CD4-positive, alpha-beta T cell (primary cell): ENCODE data around the gene CACNA1D. TPM values are rescaled to one million over a fixed set of nuclear protein-coding genes. Genes with fewer than 3 reads are reported as not detected.

Experiments
- ATAC-seq: fragments of 200-7000 bp; cut with Tn5 transposase; one replicate; pipeline ENCODE4 v1.10.0; 2022; ENCODE audit warnings: mild to moderate bottlenecking; ENCODE audit not compliant: poor library complexity
- CTCF ChIA-PET: fragments of 350-600 bp; sonication (Branson Sonifier 250); formaldehyde crosslinking; loops from one replicate; lab custom pipeline; 2021; ENCODE audit warnings: antibody characterized with exemption, inconsistent platforms; lab: Charles Lee
- POLR2A ChIA-PET: fragments of 350-600 bp; sonication (Branson Sonifier 250); formaldehyde crosslinking; loops from one replicate; lab custom pipeline; 2021; ENCODE audit warnings: antibody characterized with exemption, inconsistent platforms; lab: Charles Lee
- DNase-seq, 14 experiments: peaks; one replicate each; pipeline ENCODE4 v3.0.0-alpha.2; 2013 to 2020; ENCODE audit warnings: mixed read lengths in 2 of 14
- H3K27ac ChIP-seq, 2 donors: one replicate each; pipeline versions ENCODE4 v1.5.1 to v1.7.0; 2013; ENCODE audit warnings: low read length in 2 of 2, low read depth in 1 of 2, mild to moderate bottlenecking in 1 of 2
- H3K27me3 ChIP-seq, 2 experiments: 1 replicate in 1 of 2; 2 replicates in 1 of 2; pipeline versions ENCODE4 v1.6.1 to v1.7.0; 2013; ENCODE audit warnings: low read length in 2 of 2, control low read depth in 1 of 2, mild to moderate bottlenecking in 1 of 2, moderate library complexity in 1 of 2; ENCODE audit not compliant: insufficient read depth in 2 of 2, control insufficient read depth in 1 of 2
- H3K36me3 ChIP-seq: one replicate; pipeline ENCODE4 v1.6.1; 2013; ENCODE audit warnings: low read length, control low read depth; ENCODE audit not compliant: insufficient read depth
- H3K4me1 ChIP-seq: one replicate; pipeline ENCODE4 v1.6.1; 2013; ENCODE audit warnings: low read length, control low read depth; ENCODE audit not compliant: insufficient read depth
- H3K4me3 ChIP-seq: one replicate; pipeline ENCODE4 v1.5.1; 2013; ENCODE audit warnings: mild to moderate bottlenecking, low read length, moderate library complexity
- H3K9me3 ChIP-seq, 2 experiments: 1 replicate in 1 of 2; 2 replicates in 1 of 2; pipeline versions ENCODE4 v1.6.1 to v1.7.0; 2013; ENCODE audit warnings: low read length in 2 of 2, mild to moderate bottlenecking in 2 of 2, control low read depth in 1 of 2, moderate library complexity in 1 of 2; ENCODE audit not compliant: control insufficient read depth in 1 of 2, insufficient read depth in 1 of 2
- H3K27ac Mint-ChIP-seq: one replicate; pipeline ENCODE4 v1.8.0; 2020; ENCODE audit warnings: mixed read lengths
- H3K27me3 Mint-ChIP-seq: one replicate; pipeline ENCODE4 v1.8.0; 2021; ENCODE audit warnings: mixed read lengths
- H3K36me3 Mint-ChIP-seq: one replicate; pipeline ENCODE4 v1.8.0; 2021; ENCODE audit warnings: low read depth, mixed read lengths
- H3K4me1 Mint-ChIP-seq: one replicate; pipeline ENCODE4 v1.8.0; 2021; ENCODE audit warnings: low read depth, mixed read lengths
- H3K4me3 Mint-ChIP-seq: one replicate; pipeline ENCODE4 v1.8.0; 2020; ENCODE audit warnings: mild to moderate bottlenecking, mixed read lengths
- H3K9me3 Mint-ChIP-seq: one replicate; pipeline ENCODE4 v1.8.0; 2020; ENCODE audit warnings: mixed read lengths
- intact Hi-C, 2 experiments: fragments of 100-400 bp; cut with DNase I in 1 of 2; cut with micrococcal nuclease in 1 of 2; formaldehyde crosslinking; loops; one replicate each; pipeline versions ENCODE4 v1.15.1 to v1.9.0; 2023 to 2025; cut with DNase I, micrococcal nuclease
- total RNA-seq, 174 experiments: library from RNA in 2 of 174; stranded (reverse) in 2 of 174; gene quantifications; one replicate each; pipeline ENCODE4 v1.2.3 and lab custom pipeline; 2021 to 2026
- TF ChIP-seq, protein P1 (sequence below): fragments of 200-600 bp; IDR thresholded peaks from one replicate; pipeline ENCODE4 v1.8.0; 2022; ENCODE audit warnings: antibody characterized with exemption, mild to moderate bottlenecking

CACNA1D gene
- total RNA-seq, 2 experiments from 2014 or later, result not detected

DNA sequence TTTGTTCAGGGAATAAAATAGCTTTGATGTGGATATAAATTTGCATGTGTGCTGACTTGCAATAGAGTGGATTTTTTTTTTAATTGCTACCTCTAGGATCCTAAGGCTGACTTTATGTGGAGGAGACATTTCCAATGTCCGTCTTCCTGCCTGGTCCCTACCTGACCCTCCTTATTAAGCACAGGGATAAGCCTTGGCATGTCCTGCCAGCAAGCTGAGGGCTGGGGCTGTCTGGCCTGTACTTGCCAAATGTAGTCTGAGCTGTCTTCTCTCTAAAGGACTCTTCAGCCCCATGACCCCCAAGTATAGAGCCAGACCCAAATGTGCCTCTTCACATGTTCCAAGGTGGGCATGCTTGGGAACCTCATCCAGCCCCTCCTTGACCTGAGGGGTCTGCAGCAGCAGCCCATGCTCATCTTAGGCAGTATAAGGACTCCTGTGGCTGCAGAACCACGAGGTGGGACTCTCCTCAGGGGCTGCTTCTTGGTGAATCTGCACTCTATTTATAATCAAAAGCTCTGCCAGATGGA lies 88.8 kb downstream of the CACNA1D start:
- ChIA-PET CTCF (no interaction called here), POLR2A (no interaction called here)
- DNase-seq (no peak), ATAC-seq (no peak)
- Mint-ChIP-seq H3K27me3 (no peaks in the 10 kb centered on the region), H3K9me3 (no peaks in the 10 kb centered on the region), H3K36me3 (no peaks in the 10 kb centered on the region), H3K4me3 (no peak overlapping the region), H3K4me1 (no peaks in the 10 kb centered on the region), H3K27ac (no peak overlapping the region)
- Histone ChIP-seq H3K27me3 (peaks cover 0 to 3% of the 10 kb centered on the region in 2 experiments), H3K4me1 (no peaks in the 10 kb centered on the region), H3K9me3 (no peaks in the 10 kb centered on the region), H3K4me3 (no peak overlapping the region), H3K27ac (no peak overlapping the region), H3K36me3 (no peaks in the 10 kb centered on the region)
- intact Hi-C loops, result no loop called here
- TF ChIP-seq, protein P1, sequence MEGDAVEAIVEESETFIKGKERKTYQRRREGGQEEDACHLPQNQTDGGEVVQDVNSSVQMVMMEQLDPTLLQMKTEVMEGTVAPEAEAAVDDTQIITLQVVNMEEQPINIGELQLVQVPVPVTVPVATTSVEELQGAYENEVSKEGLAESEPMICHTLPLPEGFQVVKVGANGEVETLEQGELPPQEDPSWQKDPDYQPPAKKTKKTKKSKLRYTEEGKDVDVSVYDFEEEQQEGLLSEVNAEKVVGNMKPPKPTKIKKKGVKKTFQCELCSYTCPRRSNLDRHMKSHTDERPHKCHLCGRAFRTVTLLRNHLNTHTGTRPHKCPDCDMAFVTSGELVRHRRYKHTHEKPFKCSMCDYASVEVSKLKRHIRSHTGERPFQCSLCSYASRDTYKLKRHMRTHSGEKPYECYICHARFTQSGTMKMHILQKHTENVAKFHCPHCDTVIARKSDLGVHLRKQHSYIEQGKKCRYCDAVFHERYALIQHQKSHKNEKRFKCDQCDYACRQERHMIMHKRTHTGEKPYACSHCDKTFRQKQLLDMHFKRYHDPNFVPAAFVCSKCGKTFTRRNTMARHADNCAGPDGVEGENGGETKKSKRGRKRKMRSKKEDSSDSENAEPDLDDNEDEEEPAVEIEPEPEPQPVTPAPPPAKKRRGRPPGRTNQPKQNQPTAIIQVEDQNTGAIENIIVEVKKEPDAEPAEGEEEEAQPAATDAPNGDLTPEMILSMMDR, result no peak

DNA sequence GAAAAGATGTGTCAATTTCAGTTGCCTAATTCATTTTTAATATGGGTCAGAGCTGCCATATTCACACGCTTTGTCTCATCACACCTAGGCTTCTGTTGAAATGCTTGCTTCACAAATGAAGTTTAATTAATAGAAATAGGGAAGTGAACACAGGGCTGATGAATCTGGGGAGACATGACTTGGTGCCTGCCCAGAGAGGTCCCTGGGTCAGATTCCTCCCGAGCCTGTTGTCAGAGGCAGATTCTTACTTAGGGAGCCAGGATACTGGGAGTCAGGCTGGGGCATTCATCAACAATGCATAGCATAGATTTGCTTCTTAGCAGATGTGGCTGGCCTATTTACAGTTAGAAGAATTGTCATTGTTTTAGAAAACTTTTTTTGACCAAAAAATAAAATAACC lies 90.6 kb downstream of the CACNA1D start:
- Histone ChIP-seq H3K4me1 (no peaks in the 10 kb centered on the region), H3K27me3 (peaks cover 0 to 3% of the 10 kb centered on the region in 2 experiments), H3K4me3 (no peak overlapping the region), H3K36me3 (no peaks in the 10 kb centered on the region), H3K27ac (no peak overlapping the region), H3K9me3 (no peaks in the 10 kb centered on the region)
- DNase-seq (no peak), ATAC-seq (no peak)
- Mint-ChIP-seq H3K27ac (no peak overlapping the region), H3K9me3 (no peaks in the 10 kb centered on the region), H3K4me3 (no peak overlapping the region), H3K36me3 (no peaks in the 10 kb centered on the region), H3K27me3 (no peaks in the 10 kb centered on the region), H3K4me1 (no peaks in the 10 kb centered on the region)
- POLR2A ChIA-PET, result no interaction called here
- TF ChIP-seq, protein P1, result no peak
- CTCF ChIA-PET, result no interaction called here
- intact Hi-C loops, result no loop called here

DNA sequence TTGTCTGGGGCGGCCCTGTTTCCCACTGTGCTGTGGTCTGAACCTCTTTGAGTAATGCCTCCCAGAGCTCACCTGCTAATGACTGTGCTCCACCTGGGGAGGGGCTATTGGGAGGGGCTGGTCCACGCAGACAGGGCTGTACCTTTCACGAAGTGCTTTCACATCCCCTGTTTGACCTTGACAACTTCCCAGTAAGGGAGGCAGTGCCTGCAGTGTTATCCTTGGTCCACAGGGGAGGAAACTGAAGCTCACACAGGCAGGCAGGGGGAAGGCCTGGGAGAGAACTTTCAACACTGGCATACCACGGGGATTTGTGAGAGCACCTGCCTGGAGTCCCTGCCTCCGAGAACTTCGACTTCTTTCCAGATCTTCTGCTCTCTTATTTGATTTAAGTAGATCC lies 91.2 kb downstream of the CACNA1D start:
- POLR2A ChIA-PET, result no interaction called here
- H3K4me1 Mint-ChIP-seq, result no peaks in the 10 kb centered on the region
- no peaks in the 10 kb centered on the region for H3K36me3 Mint-ChIP-seq
- no peak overlapping the region for H3K4me3 Mint-ChIP-seq
- TF ChIP-seq, protein P1, result no peak
- Histone ChIP-seq H3K4me3 (no peak overlapping the region), H3K4me1 (no peaks in the 10 kb centered on the region), H3K9me3 (no peaks in the 10 kb centered on the region), H3K36me3 (no peaks in the 10 kb centered on the region), H3K27ac (no peak overlapping the region), H3K27me3 (peaks cover 0 to 3% of the 10 kb centered on the region in 2 experiments)
- no peak overlapping the region for H3K27ac Mint-ChIP-seq
- intact Hi-C loops, result no loop called here
- no peaks in the 10 kb centered on the region for H3K9me3 Mint-ChIP-seq
- no peak for ATAC-seq
- no peak for DNase-seq
- CTCF ChIA-PET, result no interaction called here
- H3K27me3 Mint-ChIP-seq, result no peaks in the 10 kb centered on the region
